Measurements from ENCODE around the gene C8G. TPM values are rescaled to one million over a fixed set of nuclear protein-coding genes. Genes with fewer than 3 reads are reported as not detected.

C8G gene
- total and polyA plus RNA-seq, 9 of the 15 experiments (the other 6 are each of a cell fraction or from before 2014, with no cell fraction given) = 0.35 to 5.9 (median 2.7) TPM; not detected in 2

GRCh38 chr9:136991993-136992818 lies 47.2 kb downstream of the C8G start, which contains the start of gene PAXX (continued):
- TF ChIP-seq ASH1L (IDR thresholded peaks at IDR 0.05; ENCODE audit: borderline replicate concordance, low read depth, partially characterized antibody) = no peak
- no peak for TF ChIP-seq ZNF347 (CRISPR knock-in tag; IDR thresholded peaks at IDR 0.05; ENCODE audit: low read depth)
- TF ChIP-seq NCOA6 (IDR thresholded peaks at IDR 0.05) = no peak
- no peak; the same call in 1 of the 2 replicates for TF ChIP-seq ETS1 (conservative IDR thresholded peaks at IDR 0.05; ENCODE audit: control insufficient read depth, low read depth, low read length)
- no peak for TF ChIP-seq ZNF740 (CRISPR knock-in tag; IDR thresholded peaks at IDR 0.05)
- no peak; a peak in 1 of 4 replicates for TF ChIP-seq ZNF740 (tag; IDR thresholded peaks at IDR 0.05)
- no peak for TF ChIP-seq EWSR1 (IDR thresholded peaks at IDR 0.05; ENCODE audit: borderline replicate concordance, low read depth, partially characterized antibody)
- peak; percentile 14 to 74 for TF ChIP-seq NRF1 (conservative IDR thresholded peaks at IDR 0.05 in 1 of 2, IDR thresholded peaks at IDR 0.05 in 1 of 2)
- no peak for TF ChIP-seq RFX1 (IDR thresholded peaks at IDR 0.05)
- no peak for TF ChIP-seq CTCFL (IDR thresholded peaks at IDR 0.05; ENCODE audit: borderline replicate concordance, insufficient read depth, low read depth, low read length, poor library complexity, severe bottlenecking)
- TF ChIP-seq SMAD3 (CRISPR knock-in tag; conservative IDR thresholded peaks at IDR 0.05) = no peak
- TF ChIP-seq ZSCAN32 (CRISPR knock-in tag; IDR thresholded peaks at IDR 0.05) = no peak
- TF ChIP-seq ZBTB33 (CRISPR knock-in tag; IDR thresholded peaks at IDR 0.05) = peak; percentile 78
- no peak for TF ChIP-seq KHSRP (IDR thresholded peaks at IDR 0.05)
- TF ChIP-seq MAFK (IDR thresholded peaks at IDR 0.05; ENCODE audit: low read length) = no peak
- no peak for TF ChIP-seq ZNF518B (CRISPR knock-in tag; IDR thresholded peaks at IDR 0.05)
- TF ChIP-seq PHF8 (IDR thresholded peaks at IDR 0.05; ENCODE audit: borderline replicate concordance, low read length) = peak; percentile 81; the same call in 1 of the 2 replicates
